Measurements from ENCODE around the gene RYR1. TPM values are rescaled to one million over a fixed set of nuclear protein-coding genes. Genes with fewer than 3 reads are reported as not detected.
A peak's percentile ranks its signal among the peaks of the same experiment; 100 is the strongest.

Gene RYR1
- total RNA-seq, 1 donor from 2014 or later: 0.32 TPM

- Histone ChIP-seq H3K4me2 (ENCODE audit: low read length) (peak overlapping the region; percentile 44), H3K27ac (ENCODE audit: low read depth, low read length) (no peak overlapping the region), H3K36me3 (ENCODE audit: insufficient read depth, low read length) (no peaks in the 10 kb centered on the region), H3K4me3 (ENCODE audit: insufficient read depth, low read depth, low read length) (no peak overlapping the region), H3K4me1 (ENCODE audit: insufficient read depth, low read length) (no peaks in the 10 kb centered on the region), H4K20me1 (ENCODE audit: insufficient read depth, low read length) (no peaks in the 10 kb centered on the region), H3K79me2 (ENCODE audit: insufficient read depth, low read length) (no peaks in the 10 kb centered on the region), H3K9me3 (ENCODE audit: insufficient read depth, low read depth, low read length) (no peaks in the 10 kb centered on the region), H3K9ac (ENCODE audit: low read length) (no peak overlapping the region), H3K27me3 (ENCODE audit: insufficient read depth, low read length) (peaks cover 3% of the 10 kb centered on the region), H2AFZ (ENCODE audit: low read depth, low read length) (no peak overlapping the region)
- Mint-ChIP-seq H3K27ac (ENCODE audit: unreplicated experiment) (no peak overlapping the region), H3K4me1 (ENCODE audit: low read depth, unreplicated experiment) (peaks cover under 1% of the 10 kb centered on the region), H3K9me3 (ENCODE audit: unreplicated experiment) (no peaks in the 10 kb centered on the region), H3K27me3 (ENCODE audit: low read depth, unreplicated experiment) (peaks cover 26% of the 10 kb centered on the region), H3K4me3 (ENCODE audit: unreplicated experiment) (no peak overlapping the region), H3K36me3 (ENCODE audit: low read depth, unreplicated experiment) (no peaks in the 10 kb centered on the region)
- TF ChIP-seq CTCF (IDR thresholded peaks at IDR 0.05; ENCODE audit: insufficient read depth, low read depth, low read length) (no peak), EZH2 (IDR thresholded peaks at IDR 0.05; ENCODE audit: insufficient read depth, low read length) (peak; percentile 55)
- DNase-seq (ENCODE audit: low read depth) (no peak), FAIRE-seq (no peak)
Observed at GRCh38 chr19:38564981-38565690, 131.6 kb downstream of the RYR1 start.

GRCh38 chr19:38565691-38566105 is 132.2 kb downstream of the RYR1 start:
- Mint-ChIP-seq H3K27ac (ENCODE audit: unreplicated experiment) (no peak overlapping the region), H3K4me1 (ENCODE audit: low read depth, unreplicated experiment) (no peaks in the 10 kb centered on the region), H3K27me3 (ENCODE audit: low read depth, unreplicated experiment) (peaks cover 28% of the 10 kb centered on the region), H3K4me3 (ENCODE audit: unreplicated experiment) (no peak overlapping the region), H3K9me3 (ENCODE audit: unreplicated experiment) (no peaks in the 10 kb centered on the region), H3K36me3 (ENCODE audit: low read depth, unreplicated experiment) (no peaks in the 10 kb centered on the region)
- TF ChIP-seq EZH2 (IDR thresholded peaks at IDR 0.05; ENCODE audit: insufficient read depth, low read length) (no peak), CTCF (IDR thresholded peaks at IDR 0.05; ENCODE audit: insufficient read depth, low read depth, low read length) (no peak)
- H3K27me3 ChIP-seq (ENCODE audit: insufficient read depth, low read length): peaks cover 3% of the 10 kb centered on the region
- no peak overlapping the region for H3K4me2 ChIP-seq (ENCODE audit: low read length)
- no peaks in the 10 kb centered on the region for H4K20me1 ChIP-seq (ENCODE audit: insufficient read depth, low read length)
- no peaks in the 10 kb centered on the region for H3K79me2 ChIP-seq (ENCODE audit: insufficient read depth, low read length)
- no peak overlapping the region for H3K27ac ChIP-seq (ENCODE audit: low read depth, low read length)
- H3K4me3 ChIP-seq (ENCODE audit: insufficient read depth, low read depth, low read length): no peak overlapping the region
- FAIRE-seq: no peak
- H2AFZ ChIP-seq (ENCODE audit: low read depth, low read length): no peak overlapping the region
- DNase-seq (ENCODE audit: low read depth): no peak
- no peaks in the 10 kb centered on the region for H3K9me3 ChIP-seq (ENCODE audit: insufficient read depth, low read depth, low read length)
- no peaks in the 10 kb centered on the region for H3K36me3 ChIP-seq (ENCODE audit: insufficient read depth, low read length)
- H3K9ac ChIP-seq (ENCODE audit: low read length): no peak overlapping the region
- no peaks in the 10 kb centered on the region for H3K4me1 ChIP-seq (ENCODE audit: insufficient read depth, low read length)

- Histone ChIP-seq H2AFZ (ENCODE audit: low read depth, low read length) (no peak overlapping the region), H3K79me2 (ENCODE audit: insufficient read depth, low read length) (no peaks in the 10 kb centered on the region), H3K4me2 (ENCODE audit: low read length) (no peak overlapping the region), H3K36me3 (ENCODE audit: insufficient read depth, low read length) (no peaks in the 10 kb centered on the region), H3K27ac (ENCODE audit: low read depth, low read length) (no peak overlapping the region), H3K9ac (ENCODE audit: low read length) (no peak overlapping the region), H3K27me3 (ENCODE audit: insufficient read depth, low read length) (no peaks in the 10 kb centered on the region), H4K20me1 (ENCODE audit: insufficient read depth, low read length) (no peaks in the 10 kb centered on the region), H3K4me1 (ENCODE audit: insufficient read depth, low read length) (no peaks in the 10 kb centered on the region), H3K4me3 (ENCODE audit: insufficient read depth, low read depth, low read length) (no peak overlapping the region), H3K9me3 (ENCODE audit: insufficient read depth, low read depth, low read length) (no peaks in the 10 kb centered on the region)
- Mint-ChIP-seq H3K27ac (ENCODE audit: unreplicated experiment) (no peak overlapping the region), H3K4me3 (ENCODE audit: unreplicated experiment) (no peak overlapping the region), H3K36me3 (ENCODE audit: low read depth, unreplicated experiment) (no peaks in the 10 kb centered on the region), H3K9me3 (ENCODE audit: unreplicated experiment) (peaks cover 1% of the 10 kb centered on the region), H3K27me3 (ENCODE audit: low read depth, unreplicated experiment) (peaks cover 20% of the 10 kb centered on the region), H3K4me1 (ENCODE audit: low read depth, unreplicated experiment) (no peaks in the 10 kb centered on the region)
- no peak for FAIRE-seq
- TF ChIP-seq CTCF (IDR thresholded peaks at IDR 0.05; ENCODE audit: insufficient read depth, low read depth, low read length) (no peak), EZH2 (IDR thresholded peaks at IDR 0.05; ENCODE audit: insufficient read depth, low read length) (no peak)
- DNase-seq (ENCODE audit: low read depth): no peak
Observed at GRCh38 chr19:38569368-38569983, 136.0 kb downstream of the RYR1 start.

Data from astrocyte (in vitro differentiated cells and primary cell).